ENCODE measurements around the gene ITGA11.

ITGA11 gene

DNA sequence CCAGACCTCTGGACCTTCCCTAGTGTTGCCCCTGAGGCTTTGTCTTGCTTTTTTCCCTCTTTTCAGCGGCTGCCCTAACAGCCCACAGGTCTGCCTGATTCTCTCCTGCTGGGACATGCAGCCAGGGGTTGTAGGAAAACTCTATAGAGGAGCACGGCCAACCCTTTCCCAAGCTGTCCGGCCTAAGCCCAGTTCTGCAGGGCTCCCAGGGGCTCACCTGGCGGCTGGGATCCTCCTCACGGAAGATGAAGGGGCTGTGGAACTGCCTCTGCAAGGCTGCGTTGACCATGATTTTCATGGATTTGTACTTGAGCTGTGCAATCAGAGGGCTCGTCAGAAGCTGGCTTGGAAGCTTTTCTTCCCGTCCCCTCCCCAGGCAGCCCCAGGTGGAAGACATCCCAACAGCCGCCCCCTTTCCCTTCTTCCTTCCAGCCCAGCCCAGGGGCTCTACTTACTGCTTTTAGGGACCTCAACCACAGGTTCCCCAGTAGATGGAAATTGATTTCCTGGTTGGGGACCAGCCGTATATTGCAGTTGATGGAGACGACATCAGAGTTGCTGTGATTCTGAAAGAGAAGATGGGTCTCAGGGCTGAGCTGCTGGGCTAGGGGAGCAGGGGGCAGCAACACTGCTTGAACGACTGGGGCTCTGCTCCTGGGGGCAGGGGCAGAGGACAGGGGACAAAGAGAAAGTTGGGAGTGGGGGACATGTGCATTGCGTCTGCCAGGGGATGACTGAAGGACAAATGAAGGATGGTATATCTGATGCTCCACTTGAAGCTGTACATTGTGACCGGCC lies 124.6 kb downstream of the ITGA11 start:
- no peak for DNase-seq

DNA sequence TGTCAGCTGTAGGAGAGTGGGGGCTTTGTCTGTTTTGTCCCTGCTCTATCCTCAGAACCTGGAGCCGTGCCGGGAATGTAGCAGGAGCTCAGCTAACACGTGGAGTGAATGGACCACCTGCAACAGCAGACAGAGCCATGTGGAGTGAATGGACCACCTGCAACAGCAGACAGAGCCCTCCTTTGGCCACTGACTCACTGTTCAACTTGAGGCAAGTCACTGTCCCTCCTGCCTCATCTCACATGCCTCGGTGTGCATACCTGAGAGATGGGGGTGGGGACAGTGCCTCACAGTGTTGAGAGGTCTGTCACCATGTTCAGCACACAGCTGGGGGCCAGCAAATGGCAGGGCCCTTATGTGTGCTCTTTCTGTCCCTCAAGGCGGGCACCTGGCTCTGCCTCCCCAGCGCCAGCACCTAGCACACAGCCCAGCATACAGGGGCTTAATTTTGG lies 126.5 kb downstream of the ITGA11 start:
- no peak for DNase-seq

DNA sequence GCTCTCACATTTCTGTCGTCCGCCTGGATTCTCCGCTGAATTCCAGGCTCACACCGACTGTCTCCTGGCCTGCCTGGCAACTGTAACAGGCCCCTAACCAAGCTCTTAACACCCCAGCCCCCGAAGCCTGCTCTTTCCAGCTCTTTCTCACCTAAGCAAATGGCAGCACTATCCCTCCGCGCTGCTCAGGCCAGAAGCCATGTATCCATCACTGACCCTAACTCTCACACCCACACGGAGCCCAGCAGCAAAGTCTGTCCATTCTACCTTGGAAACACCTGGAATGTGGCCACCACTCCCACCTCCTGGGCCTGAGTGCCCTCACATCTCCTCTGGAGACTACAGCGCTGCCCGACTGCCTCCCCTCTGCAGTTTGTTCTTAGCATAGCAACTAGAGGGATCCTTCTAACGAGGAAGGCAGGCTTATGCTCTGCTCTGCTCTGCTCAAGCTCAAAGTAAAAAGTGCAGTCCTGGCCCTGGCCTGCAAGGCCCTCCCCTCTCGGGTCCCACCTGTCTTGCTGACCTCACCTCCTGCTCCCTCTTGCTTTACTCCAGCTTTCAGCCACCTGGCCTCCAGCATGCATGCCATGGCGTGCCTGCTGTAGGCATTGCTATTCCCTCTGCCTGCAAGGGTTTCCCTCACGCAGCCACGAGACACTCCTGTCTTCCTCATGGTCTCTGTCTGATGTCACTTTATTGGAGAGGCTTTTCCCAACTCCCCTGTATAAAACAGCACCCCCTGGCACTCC lies 127.2 kb downstream of the ITGA11 start:
- DNase-seq, result no peak

DNA sequence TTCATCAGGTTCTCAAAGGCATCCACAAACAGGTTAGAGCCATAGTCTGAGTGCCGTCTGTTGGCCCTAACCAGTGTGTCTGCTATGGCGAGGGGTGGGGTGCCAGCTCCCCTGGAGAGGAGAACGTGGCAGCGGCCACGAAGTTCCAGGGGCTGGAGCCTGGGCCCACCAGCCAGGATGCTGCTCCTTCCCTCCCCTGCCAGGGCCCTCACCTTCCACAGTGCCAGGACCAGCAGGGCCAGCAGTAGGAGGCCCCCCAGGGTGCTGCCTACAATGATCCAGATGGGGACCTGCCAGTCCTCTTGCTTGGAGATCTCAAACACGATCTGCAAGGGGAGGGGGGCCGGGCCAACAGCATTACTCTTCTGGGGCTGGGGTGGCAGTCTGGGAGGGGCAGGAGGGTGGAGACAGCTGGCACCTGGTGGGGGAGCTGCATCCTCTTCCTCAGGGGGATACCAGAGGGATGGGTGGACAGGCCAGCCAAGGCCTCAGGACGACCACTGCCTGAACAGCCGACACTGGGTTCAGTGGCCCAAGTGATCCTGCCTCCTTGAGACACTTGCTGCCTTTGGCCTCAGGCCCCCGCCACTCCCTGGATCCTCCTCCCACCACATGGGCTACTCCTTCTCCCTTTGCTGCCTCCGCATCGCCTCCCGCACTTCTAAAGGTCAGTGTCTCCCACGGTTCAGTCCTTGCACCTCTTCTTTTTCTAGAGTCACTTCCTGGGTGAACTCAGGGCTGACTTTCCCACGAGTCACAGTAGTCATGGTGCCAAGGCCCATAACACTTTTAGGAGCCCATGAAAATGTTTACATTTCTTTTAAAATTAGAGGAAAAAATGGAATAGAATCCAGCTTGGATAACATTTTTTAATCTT lies 128.2 kb downstream of the ITGA11 start:
- no peak for DNase-seq

- no peak for DNase-seq
These were observed 128.8 kb downstream of the ITGA11 start for GRCh38 chr15:68303134-68303533.

DNA sequence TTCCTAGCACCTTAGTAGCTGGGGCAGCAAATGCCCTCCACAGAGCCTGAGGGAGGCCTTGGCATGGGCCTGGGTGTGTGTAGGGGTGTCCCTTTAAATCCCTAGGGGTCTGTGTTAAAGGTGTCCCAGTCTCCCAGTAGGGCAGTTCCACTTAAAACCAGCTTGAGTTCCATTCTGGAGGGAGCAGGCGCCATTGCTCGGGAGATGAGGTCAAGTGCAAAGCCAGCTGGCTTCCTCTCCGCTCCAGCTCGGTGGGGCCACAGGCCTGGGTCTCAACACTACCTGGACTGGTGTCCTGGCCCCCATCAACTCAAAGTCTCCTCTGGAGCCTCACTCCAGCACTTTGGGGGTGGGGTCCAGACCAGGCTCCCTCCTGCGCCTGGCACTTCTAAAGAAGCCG lies 129.2 kb downstream of the ITGA11 start:
- no peak for DNase-seq

DNA sequence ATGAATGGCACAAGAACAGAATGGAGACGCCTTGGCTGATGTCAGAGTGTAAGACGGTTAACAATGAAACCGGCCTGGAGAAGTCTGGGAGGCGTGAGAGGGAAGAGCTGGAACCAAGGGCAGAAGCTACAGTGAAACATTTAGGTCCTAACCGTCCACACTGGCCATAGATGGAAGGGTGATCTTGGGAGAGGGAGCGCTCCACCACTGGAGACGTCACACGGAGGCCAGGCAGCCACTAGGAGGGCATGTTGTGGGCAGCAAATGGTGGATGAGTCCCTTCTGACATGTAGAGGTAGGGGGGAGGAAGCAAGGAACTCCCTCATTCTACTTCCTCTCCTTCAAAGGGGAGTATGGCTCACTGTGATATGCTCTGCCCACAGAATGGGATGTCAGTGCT lies 130.7 kb downstream of the ITGA11 start:
- no peak for DNase-seq

DNA sequence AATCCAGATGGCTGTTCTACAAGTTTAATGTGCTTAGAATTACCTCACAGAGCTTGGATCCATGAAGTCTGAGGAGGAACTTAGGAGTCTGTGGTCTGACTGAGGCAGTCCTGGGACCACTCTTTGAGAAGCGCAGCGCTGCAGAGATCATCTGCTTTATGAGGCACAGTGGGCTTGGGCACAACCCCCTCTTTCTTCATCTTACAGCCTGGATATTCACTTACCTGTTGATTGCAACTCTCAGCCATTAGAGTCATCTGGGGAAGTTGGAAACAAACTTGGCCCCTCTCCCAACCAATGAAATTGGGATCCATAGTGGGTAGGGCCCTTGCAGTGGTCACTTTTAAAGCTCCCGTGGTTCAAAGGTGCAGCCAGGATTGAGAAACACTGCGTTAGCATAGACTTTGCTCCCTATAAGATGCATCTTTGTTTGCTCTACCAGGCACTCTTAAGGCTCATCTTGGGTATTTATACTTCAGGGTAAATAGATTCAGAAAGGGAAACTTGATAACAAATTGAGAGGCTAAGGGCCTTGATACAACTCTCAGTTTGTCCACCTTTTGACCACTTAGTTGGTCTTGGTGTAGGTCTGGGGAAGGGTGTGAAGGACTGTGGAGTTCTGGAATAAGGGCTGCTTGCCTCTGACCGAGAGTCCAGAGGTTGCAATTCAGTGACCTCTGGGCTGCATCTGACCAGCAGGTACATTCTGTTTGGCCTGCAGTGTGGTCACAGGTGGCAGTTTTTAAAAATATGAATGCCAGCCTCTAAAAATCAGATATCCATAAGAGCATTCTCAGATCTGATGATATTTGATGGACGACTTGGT lies 131.6 kb downstream of the ITGA11 start:
- no peak for DNase-seq

DNA sequence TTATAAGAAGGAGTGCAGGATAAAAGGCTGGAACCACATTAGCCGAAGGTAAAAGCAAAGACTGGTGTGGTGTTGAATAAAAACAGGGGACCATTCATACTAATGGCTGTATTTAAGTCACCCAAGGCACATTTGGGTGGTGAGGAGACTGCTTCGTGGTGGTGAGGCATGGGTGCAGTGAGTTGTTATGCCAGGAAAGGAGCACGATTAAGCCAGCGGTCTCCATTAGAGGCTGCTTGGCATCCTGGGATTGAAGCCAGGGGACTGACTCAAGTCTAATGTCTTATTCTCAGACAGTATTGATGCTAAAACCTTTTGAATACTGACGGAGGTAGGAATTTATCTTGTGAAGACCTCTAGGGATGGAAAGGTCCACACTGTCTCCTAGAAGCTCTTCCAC lies 132.5 kb downstream of the ITGA11 start:
- no peak for DNase-seq

- peak; percentile 84 for DNase-seq
These were observed 133.0 kb downstream of the ITGA11 start for GRCh38 chr15:68298882-68299381.

DNA sequence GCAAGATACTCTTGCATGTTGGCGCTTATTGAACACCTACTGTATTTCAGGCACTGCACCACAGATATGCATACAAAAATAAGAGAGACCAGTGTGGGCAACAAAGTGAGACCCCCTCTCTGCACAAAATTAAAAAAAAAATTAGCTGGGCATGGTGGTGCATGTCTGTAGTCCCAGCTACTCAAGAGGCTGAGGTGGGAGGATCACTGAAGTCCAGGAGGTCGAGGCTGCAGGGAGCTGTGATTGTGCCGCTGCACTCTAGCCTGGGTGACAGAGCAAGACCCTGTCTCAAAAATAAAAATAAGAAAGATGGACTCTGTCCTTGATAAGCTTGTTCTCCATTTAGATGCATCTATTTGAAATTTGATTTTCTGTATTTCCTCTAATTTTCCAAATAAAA lies 133.6 kb downstream of the ITGA11 start:
- DNase-seq, result no peak

DNA sequence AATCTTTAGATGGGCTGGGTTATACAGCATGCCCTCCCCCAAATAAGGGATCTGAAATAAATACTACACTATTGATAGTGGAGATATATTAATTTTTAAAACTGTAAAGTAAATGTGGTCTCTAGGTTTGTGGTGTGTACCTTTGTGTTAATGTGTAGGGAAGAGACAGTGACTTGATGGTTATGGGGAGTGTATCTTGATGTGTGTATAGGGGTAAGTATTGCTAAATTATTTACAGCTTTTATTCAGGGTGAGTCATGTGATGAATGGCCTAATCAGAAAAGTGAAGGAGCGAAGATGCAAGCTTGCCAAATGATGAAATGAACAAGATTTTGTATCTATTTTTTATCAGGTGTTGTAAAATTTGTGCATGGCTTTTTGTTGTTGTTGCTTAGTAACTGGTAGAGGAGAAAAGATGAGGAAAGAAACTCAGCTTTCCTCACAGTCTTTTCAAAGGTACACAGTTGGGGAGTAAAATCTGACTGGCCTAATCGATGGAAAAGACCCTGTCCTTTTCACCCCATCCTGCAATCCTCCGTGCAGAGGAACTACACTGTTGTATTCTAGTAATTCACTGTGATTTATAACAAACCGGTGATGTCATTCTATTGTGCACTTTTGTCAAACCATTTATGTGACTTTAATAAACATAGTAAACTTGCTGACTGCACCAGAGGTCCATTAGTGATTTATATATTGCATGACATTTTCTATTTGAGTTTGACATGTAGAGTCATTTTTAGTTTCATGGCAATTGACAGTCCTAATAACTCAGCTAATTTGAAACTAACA lies 136.8 kb downstream of the ITGA11 start:
- no peak for DNase-seq

DNA sequence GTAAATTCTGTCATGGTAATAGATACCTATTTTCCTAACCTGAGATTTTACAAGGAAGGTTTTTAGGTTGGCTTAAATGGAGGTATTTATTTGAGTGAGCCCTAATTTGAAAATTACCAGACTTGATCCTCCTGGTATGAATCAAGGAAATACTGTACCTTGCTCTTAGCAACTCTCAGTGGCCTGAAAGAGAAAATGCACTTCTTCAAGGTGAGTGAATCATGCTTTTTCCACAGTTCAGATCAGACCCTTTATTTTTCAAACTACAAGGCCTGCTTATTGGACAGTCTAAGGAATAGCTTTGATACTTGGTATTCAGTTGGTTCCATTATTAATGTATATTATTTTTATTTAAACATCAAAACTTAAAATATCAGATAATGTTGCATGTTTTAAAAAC lies 139.0 kb downstream of the ITGA11 start:
- no peak for DNase-seq

DNA sequence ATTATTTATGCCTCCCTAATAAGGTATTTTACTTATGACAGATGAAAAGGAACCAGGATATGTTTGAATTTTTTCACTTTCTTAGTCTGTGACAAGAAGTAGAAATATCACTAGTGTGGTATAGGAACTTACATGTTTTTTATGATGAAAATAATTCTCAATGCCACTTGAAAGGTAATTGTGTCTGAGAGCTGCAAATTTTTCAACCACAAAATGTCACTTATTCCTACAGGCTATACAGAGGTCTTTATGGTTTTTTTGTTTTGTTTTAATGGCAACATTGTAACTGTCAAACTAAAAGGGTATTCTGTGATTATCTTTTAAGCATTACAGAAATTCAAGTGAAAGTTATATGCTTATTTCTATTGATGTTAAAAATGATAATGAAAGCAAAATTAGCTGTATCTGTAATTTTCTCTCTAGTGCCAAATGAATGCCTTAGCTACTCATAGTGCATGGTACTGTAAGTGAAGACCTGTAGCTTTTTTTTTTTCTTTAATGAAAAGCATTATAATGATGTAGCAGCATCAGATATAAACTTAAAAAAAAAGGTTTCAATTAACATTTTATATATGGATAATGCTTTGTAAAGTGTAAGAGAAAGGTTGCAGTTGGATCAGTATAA lies 139.7 kb downstream of the ITGA11 start:
- DNase-seq, result no peak

DNA sequence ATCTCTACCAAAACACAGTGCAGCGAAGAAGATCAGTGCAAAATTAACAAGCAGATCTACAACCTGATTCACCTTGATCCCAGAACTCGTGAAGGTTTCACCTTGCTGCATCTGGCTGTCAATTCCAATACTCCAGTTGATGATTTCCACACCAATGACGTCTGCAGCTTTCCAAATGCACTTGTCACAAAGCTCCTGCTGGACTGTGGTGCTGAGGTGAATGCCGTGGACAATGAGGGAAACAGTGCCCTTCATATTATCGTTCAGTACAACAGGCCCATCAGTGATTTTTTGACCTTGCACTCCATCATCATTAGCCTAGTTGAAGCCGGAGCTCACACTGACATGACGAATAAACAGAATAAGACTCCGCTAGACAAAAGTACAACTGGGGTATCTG lies 141.2 kb downstream of the ITGA11 start:
- DNase-seq, result no peak

- no peak for DNase-seq
These were observed 142.2 kb downstream of the ITGA11 start for GRCh38 chr15:68289621-68290352.

DNA sequence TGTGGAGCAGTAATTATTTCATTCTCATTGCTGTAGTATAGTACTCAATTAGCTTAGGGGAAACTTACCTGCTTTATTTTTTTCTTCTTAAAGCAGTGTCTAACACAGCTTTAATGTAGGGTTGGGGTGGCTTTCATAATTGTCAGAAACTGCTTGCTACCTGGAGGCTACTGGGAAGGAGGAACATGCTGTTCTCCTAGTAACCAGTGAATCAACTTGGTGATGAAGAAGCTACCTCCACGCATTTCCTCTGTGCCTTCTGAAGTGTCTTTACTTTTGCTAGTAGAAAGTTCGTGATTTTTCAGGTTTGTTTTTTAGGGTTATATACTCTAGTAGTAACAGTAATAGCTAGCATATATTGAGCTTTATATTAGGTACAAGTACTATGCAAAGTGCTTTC lies 142.9 kb downstream of the ITGA11 start:
- no peak for DNase-seq

DNA sequence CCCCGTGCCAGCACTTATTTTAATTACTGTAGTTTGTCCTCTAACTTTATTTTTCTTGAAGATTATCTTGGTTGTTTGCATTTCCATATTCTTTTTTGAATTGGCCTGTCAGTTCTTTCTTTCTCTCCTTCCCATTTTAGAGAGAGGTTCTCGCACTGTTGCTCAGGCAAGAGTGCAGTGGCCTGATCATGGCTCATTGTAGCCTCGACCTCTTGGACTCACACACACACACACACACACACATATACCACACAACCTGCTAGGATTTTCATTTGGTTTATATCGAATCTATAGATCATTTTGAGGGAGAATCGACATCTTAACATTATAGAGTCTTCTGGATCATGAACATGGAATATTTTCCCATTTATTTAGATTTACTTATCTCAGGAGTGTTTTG lies 145.7 kb downstream of the ITGA11 start:
- DNase-seq, result no peak

DNA sequence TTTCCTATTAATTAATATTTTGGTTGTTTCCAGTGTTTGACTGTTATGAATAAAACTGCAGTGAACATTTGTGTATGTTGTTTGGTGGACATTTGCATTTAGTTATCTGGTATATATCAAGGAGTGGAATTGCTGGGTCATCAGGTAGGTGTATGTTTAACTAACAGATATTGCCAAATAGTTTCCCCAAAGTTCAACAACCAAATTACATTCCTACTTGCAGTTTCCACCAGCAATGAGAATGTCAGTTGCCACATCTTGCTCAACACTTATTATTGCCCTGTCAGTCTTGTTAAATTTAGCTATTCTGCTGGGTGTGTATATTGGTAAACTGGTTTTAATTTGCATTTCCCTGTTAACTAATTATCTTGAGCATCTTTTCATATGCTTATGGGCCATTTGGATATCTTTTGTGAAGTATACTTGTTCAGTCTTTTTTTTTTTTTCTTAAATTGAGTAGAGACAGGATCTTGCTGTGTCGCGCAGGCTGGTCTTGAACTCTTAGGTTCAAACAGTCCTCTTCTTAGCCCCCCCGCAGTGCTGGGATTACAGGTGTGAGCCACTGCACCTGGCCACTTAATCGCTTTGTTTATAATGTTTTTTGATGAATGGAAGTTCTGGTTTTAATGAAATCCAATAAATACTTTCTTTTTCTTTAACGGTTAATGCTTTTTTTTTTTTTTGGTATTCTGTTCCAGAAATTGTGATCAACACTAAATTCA lies 146.5 kb downstream of the ITGA11 start:
- no peak for DNase-seq
